ENCODE data around the gene SLC41A1.

GRCh38 chr1:205772607-205773032 lies 40.4 kb downstream of the SLC41A1 start:
- TF ChIP-seq, protein P1, sequence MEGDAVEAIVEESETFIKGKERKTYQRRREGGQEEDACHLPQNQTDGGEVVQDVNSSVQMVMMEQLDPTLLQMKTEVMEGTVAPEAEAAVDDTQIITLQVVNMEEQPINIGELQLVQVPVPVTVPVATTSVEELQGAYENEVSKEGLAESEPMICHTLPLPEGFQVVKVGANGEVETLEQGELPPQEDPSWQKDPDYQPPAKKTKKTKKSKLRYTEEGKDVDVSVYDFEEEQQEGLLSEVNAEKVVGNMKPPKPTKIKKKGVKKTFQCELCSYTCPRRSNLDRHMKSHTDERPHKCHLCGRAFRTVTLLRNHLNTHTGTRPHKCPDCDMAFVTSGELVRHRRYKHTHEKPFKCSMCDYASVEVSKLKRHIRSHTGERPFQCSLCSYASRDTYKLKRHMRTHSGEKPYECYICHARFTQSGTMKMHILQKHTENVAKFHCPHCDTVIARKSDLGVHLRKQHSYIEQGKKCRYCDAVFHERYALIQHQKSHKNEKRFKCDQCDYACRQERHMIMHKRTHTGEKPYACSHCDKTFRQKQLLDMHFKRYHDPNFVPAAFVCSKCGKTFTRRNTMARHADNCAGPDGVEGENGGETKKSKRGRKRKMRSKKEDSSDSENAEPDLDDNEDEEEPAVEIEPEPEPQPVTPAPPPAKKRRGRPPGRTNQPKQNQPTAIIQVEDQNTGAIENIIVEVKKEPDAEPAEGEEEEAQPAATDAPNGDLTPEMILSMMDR (conservative IDR thresholded peaks at IDR 0.05; ENCODE audit: low read depth, low read length): no peak
- no peak for TF ChIP-seq EZH2 (IDR thresholded peaks at IDR 0.05; ENCODE audit: borderline replicate concordance, low read depth, low read length, poor library complexity, severe bottlenecking)

All from A673 (cell line).